ENCODE data around the gene TTYH3.

TTYH3 gene

GRCh38 chr7:2646680-2647571 is 15.1 kb downstream of the TTYH3 start:
- TF ChIP-seq CTCF (conservative IDR thresholded peaks at IDR 0.05; ENCODE audit: low read depth, low read length), result no peak
- H3K4me3 ChIP-seq (ENCODE audit: low read depth, low read length), result no peak overlapping the region
- no peak for DNase-seq (ENCODE audit: low read depth)

GRCh38 chr7:2647594-2648172 is 15.9 kb downstream of the TTYH3 start:
- no peak overlapping the region for H3K4me3 ChIP-seq (ENCODE audit: low read depth, low read length)
- no peak for TF ChIP-seq CTCF (conservative IDR thresholded peaks at IDR 0.05; ENCODE audit: low read depth, low read length)
- DNase-seq (ENCODE audit: low read depth), result no peak

- TF ChIP-seq CTCF (conservative IDR thresholded peaks at IDR 0.05; ENCODE audit: low read depth, low read length), result no peak
- no peak overlapping the region for H3K4me3 ChIP-seq (ENCODE audit: low read depth, low read length)
- DNase-seq (ENCODE audit: low read depth), result no peak
These were observed 17.5 kb downstream of the TTYH3 start for GRCh38 chr7:2649139-2649838.

- no peak for TF ChIP-seq CTCF (conservative IDR thresholded peaks at IDR 0.05; ENCODE audit: low read depth, low read length)
- DNase-seq (ENCODE audit: low read depth), result no peak
- no peak overlapping the region for H3K4me3 ChIP-seq (ENCODE audit: low read depth, low read length)
These were observed 18.2 kb downstream of the TTYH3 start for GRCh38 chr7:2649991-2650390.

- TF ChIP-seq CTCF (conservative IDR thresholded peaks at IDR 0.05; ENCODE audit: low read depth, low read length), result no peak
- no peak for DNase-seq (ENCODE audit: low read depth)
- H3K4me3 ChIP-seq (ENCODE audit: low read depth, low read length), result no peak overlapping the region
These were observed 18.7 kb downstream of the TTYH3 start for GRCh38 chr7:2650451-2650850.

GRCh38 chr7:2651336-2651735 is 19.6 kb downstream of the TTYH3 start:
- no peak overlapping the region for H3K4me3 ChIP-seq (ENCODE audit: low read depth, low read length)
- DNase-seq (ENCODE audit: low read depth), result no peak
- TF ChIP-seq CTCF (conservative IDR thresholded peaks at IDR 0.05; ENCODE audit: low read depth, low read length), result peak; percentile 15

Measured in choroid plexus epithelial cell (primary cell).